OCI-M2 (cell line): ENCODE data around the gene TEDC2.

Source experiments
- DNase-seq: peaks from one replicate; lab custom pipeline; 2025; ENCODE audit not compliant: unreplicated experiment; lab: John Stamatoyannopoulos, UW

Gene TEDC2

GRCh38 chr16:2464333-2464732, 4.4 kb downstream of the TEDC2 start:
- no peak for DNase-seq

- no peak for DNase-seq
Measured at GRCh38 chr16:2465653-2466415, 5.9 kb downstream of the TEDC2 start.

- no peak for DNase-seq
Measured at GRCh38 chr16:2466667-2467527, 7.0 kb downstream of the TEDC2 start.

GRCh38 chr16:2467528-2468232, 7.8 kb downstream of the TEDC2 start:
- DNase-seq, result no peak

GRCh38 chr16:2468233-2468724, 8.4 kb downstream of the TEDC2 start:
- no peak for DNase-seq

GRCh38 chr16:2468725-2469398, 9.0 kb downstream of the TEDC2 start:
- no peak for DNase-seq

- no peak for DNase-seq
Measured at GRCh38 chr16:2469399-2470233, 9.7 kb downstream of the TEDC2 start.

GRCh38 chr16:2470234-2470601, 10.3 kb downstream of the TEDC2 start:
- no peak for DNase-seq

- DNase-seq, result no peak
Measured at GRCh38 chr16:2470603-2471015, 10.7 kb downstream of the TEDC2 start.

GRCh38 chr16:2471016-2471652, 11.2 kb downstream of the TEDC2 start, which contains the start of gene NTN3:
Gene NTN3 (plus strand): TSS chr16:2471297. CDS start chr16:2471702, 405 bp downstream.
- no peak for DNase-seq

- no peak for DNase-seq
Measured at GRCh38 chr16:2471653-2472487, 12.0 kb downstream of the TEDC2 start.

GRCh38 chr16:2472488-2472864, 12.6 kb downstream of the TEDC2 start:
- no peak for DNase-seq

- no peak for DNase-seq
Measured at GRCh38 chr16:2472885-2473445, 13.1 kb downstream of the TEDC2 start.

- no peak for DNase-seq
Measured at GRCh38 chr16:2473446-2473926, 13.6 kb downstream of the TEDC2 start.

- DNase-seq, result no peak
Measured at GRCh38 chr16:2473999-2474876, 14.3 kb downstream of the TEDC2 start.

- DNase-seq, result no peak
Measured at GRCh38 chr16:2474877-2475412, 15.0 kb downstream of the TEDC2 start, which contains the start of gene TBC1D24. Gene TBC1D24 (plus strand): TSS chr16:2475127. CDS start chr16:2496149, 21,022 bp downstream.
